HL-60 (cell line): ENCODE data around the gene SH3TC2.

Experiments used
- CTCF ChIP-seq: IDR thresholded peaks from one replicate; pipeline ENCODE4 v1.5.1; 2011; ENCODE audit warnings: low read length, control low read depth, inconsistent platforms; ENCODE audit not compliant: insufficient read depth
- GABPA ChIP-seq: IDR thresholded peaks from 2 replicates; pipeline ENCODE4 v1.6.1; 2012; ENCODE audit warnings: low read depth
- POLR2AphosphoS5 ChIP-seq: IDR thresholded peaks from 2 replicates; pipeline ENCODE4 v1.6.1; 2012; ENCODE audit warnings: low read depth

GRCh38 chr5:149094996-149095395, 32.1 kb upstream of the SH3TC2 start:
- TF ChIP-seq CTCF (no peak), POLR2AphosphoS5 (no peak), GABPA (no peak)
